GM12872 (cell line): ENCODE results near the gene PAPOLB.

Experiments
- CTCF ChIP-seq: IDR thresholded peaks from 3 replicates; pipeline ENCODE4 v1.5.1; 2011; ENCODE audit warnings: low read depth, mild to moderate bottlenecking, low read length, moderate library complexity; ENCODE audit not compliant: insufficient read depth

The PAPOLB gene

GRCh38 chr7:4883033-4883371 is 21.2 kb upstream of the PAPOLB start:
- TF ChIP-seq CTCF = no peak

- no peak for TF ChIP-seq CTCF
These were observed 20.6 kb upstream of the PAPOLB start for GRCh38 chr7:4882169-4883032.

- TF ChIP-seq CTCF = no peak
These were observed 18.4 kb upstream of the PAPOLB start for GRCh38 chr7:4880218-4880617.

GRCh38 chr7:4879396-4880081 is 17.7 kb upstream of the PAPOLB start:
- TF ChIP-seq CTCF = no peak

- no peak for TF ChIP-seq CTCF
These were observed 16.8 kb upstream of the PAPOLB start for GRCh38 chr7:4878336-4879335.

GRCh38 chr7:4876586-4876985 is 14.8 kb upstream of the PAPOLB start:
- TF ChIP-seq CTCF = no peak

- no peak for TF ChIP-seq CTCF
These were observed 13.6 kb upstream of the PAPOLB start for GRCh38 chr7:4875391-4875790.
